GM18502 (cell line): Measurements from ENCODE around the gene OR11H6.
"Not testable (repeated sequence)": the region's sequence is repeated elsewhere in the genome, so short reads cannot be mapped to it uniquely, and the experiment has no call there.

Experiments
- ATAC-seq: cut with Tn5 transposase; IDR thresholded peaks from one replicate; pipeline ENCODE4 v1.9.1; 2021; ENCODE audit warnings: mild to moderate bottlenecking; ENCODE audit not compliant: unreplicated experiment, poor library complexity

Gene OR11H6

GRCh38 chr14:20247646-20248246, 24.2 kb downstream of the OR11H6 start:
- ATAC-seq: no peak

- ATAC-seq: no peak
Measured at GRCh38 chr14:20262642-20263128, 39.2 kb downstream of the OR11H6 start.

GRCh38 chr14:20264361-20264760, 40.9 kb downstream of the OR11H6 start:
- not testable (repeated sequence) for ATAC-seq

GRCh38 chr14:20274062-20274461, 50.6 kb downstream of the OR11H6 start:
- no peak for ATAC-seq
